H9 (cell line): ENCODE data around the gene ALG14. TPM values are rescaled to one million over a fixed set of nuclear protein-coding genes. Genes with fewer than 3 reads are reported as not detected.

Experiments
- DNase-seq: peaks from one replicate; pipeline ENCODE4 v3.0.0-alpha.2; 2017
- H2AFZ ChIP-seq: one replicate; pipeline ENCODE4 v1.6.1; 2013; ENCODE audit warnings: mild to moderate bottlenecking, low read length, control low read depth, moderate library complexity
- H2AK5ac ChIP-seq: 2 replicates; pipeline ENCODE4 v1.6.1; 2013; ENCODE audit warnings: low read length, control low read depth, mixed read lengths; ENCODE audit not compliant: insufficient read length
- H2BK120ac ChIP-seq: one replicate; pipeline ENCODE4 v1.6.1; 2013; ENCODE audit warnings: low read depth, mild to moderate bottlenecking, low read length, control low read depth, inconsistent platforms; ENCODE audit not compliant: poor library complexity, severe bottlenecking
- H2BK12ac ChIP-seq: 2 replicates; pipeline ENCODE4 v1.6.1; 2013; ENCODE audit warnings: low read length, control low read depth, mixed read lengths, low read depth; ENCODE audit not compliant: insufficient read length
- H2BK15ac ChIP-seq: 2 replicates; pipeline ENCODE4 v1.6.1; 2013; ENCODE audit warnings: low read depth, low read length, control low read depth
- H2BK20ac ChIP-seq: one replicate; pipeline ENCODE4 v1.6.1; 2013; ENCODE audit warnings: low read depth, mild to moderate bottlenecking, low read length, control low read depth, inconsistent platforms; ENCODE audit not compliant: poor library complexity, severe bottlenecking
- H2BK5ac ChIP-seq: 2 replicates; pipeline ENCODE4 v1.6.1; 2013; ENCODE audit warnings: low read length, control low read depth, mixed read lengths; ENCODE audit not compliant: insufficient read length
- H3K14ac ChIP-seq: 2 replicates; pipeline ENCODE4 v1.6.1; 2013; ENCODE audit warnings: low read length, control low read depth; ENCODE audit not compliant: insufficient read depth
- H3K18ac ChIP-seq: 2 replicates; pipeline ENCODE4 v1.6.1; 2013; ENCODE audit warnings: low read depth, mild to moderate bottlenecking, mixed read lengths, low read length, control low read depth; ENCODE audit not compliant: insufficient read length
- H3K23ac ChIP-seq: 2 replicates; pipeline ENCODE4 v1.6.1; 2013; ENCODE audit warnings: low read length, control low read depth, mixed read lengths, low read depth; ENCODE audit not compliant: insufficient read length
- H3K23me2 ChIP-seq: 2 replicates; pipeline ENCODE4 v1.6.1; 2013; ENCODE audit warnings: low read depth, mild to moderate bottlenecking, mixed read lengths, low read length, control low read depth; ENCODE audit not compliant: insufficient read length, poor library complexity, severe bottlenecking
- H3K27ac ChIP-seq: 2 replicates; pipeline ENCODE4 v1.5.1; 2013; ENCODE audit warnings: low read length, control low read depth, mixed read lengths, low read depth; ENCODE audit not compliant: insufficient read length
- H3K27me3 ChIP-seq: 2 replicates; pipeline ENCODE4 v1.6.1; 2013; ENCODE audit warnings: low read length, control low read depth, inconsistent platforms; ENCODE audit not compliant: insufficient read depth
- H3K4ac ChIP-seq: 2 replicates; pipeline ENCODE4 v1.6.1; 2013; ENCODE audit warnings: low read depth, mild to moderate bottlenecking, control low read depth, inconsistent platforms, low read length, moderate library complexity
- H3K4me1 ChIP-seq: 2 replicates; pipeline ENCODE4 v1.6.1; 2013; ENCODE audit warnings: low read length, control low read depth, inconsistent platforms; ENCODE audit not compliant: insufficient read depth
- H3K4me2 ChIP-seq: 2 replicates; pipeline ENCODE4 v1.6.1; 2013; ENCODE audit warnings: low read length, control low read depth, mixed read lengths; ENCODE audit not compliant: insufficient read length, insufficient read depth
- H3K56ac ChIP-seq: 2 replicates; pipeline ENCODE4 v1.6.1; 2013; ENCODE audit warnings: low read depth, mild to moderate bottlenecking, mixed read lengths, low read length, control low read depth; ENCODE audit not compliant: insufficient read length
- H3K79me1 ChIP-seq: 2 replicates; pipeline ENCODE4 v1.6.1; 2013; ENCODE audit warnings: low read depth, mild to moderate bottlenecking, moderate library complexity, low read length, control low read depth, inconsistent platforms; ENCODE audit not compliant: insufficient read depth, poor library complexity, severe bottlenecking
- H3K79me2 ChIP-seq: 2 replicates; pipeline ENCODE4 v1.6.1; 2013; ENCODE audit warnings: low read length, control low read depth, inconsistent platforms; ENCODE audit not compliant: insufficient read depth
- H3K9ac ChIP-seq: 2 replicates; pipeline ENCODE4 v1.6.1; 2013; ENCODE audit warnings: low read length, control low read depth, mixed read lengths; ENCODE audit not compliant: insufficient read length; ENCODE audit errors: extremely low read depth
- H3K9me3 ChIP-seq: one replicate; pipeline ENCODE4 v1.6.1; 2013; ENCODE audit warnings: low read depth, low read length, inconsistent platforms; ENCODE audit not compliant: control insufficient read depth
- H3T11ph ChIP-seq: one replicate; pipeline ENCODE4 v1.6.1; 2013; ENCODE audit warnings: mild to moderate bottlenecking, low read length, control low read depth, inconsistent platforms
- H4K20me1 ChIP-seq: one replicate; pipeline ENCODE4 v1.6.1; 2013; ENCODE audit not compliant: control insufficient read depth, insufficient read length, insufficient read depth
- H4K5ac ChIP-seq: 2 replicates; pipeline ENCODE4 v1.6.1; 2013; ENCODE audit warnings: low read depth, mild to moderate bottlenecking, mixed read lengths, low read length, control low read depth; ENCODE audit not compliant: insufficient read length
- H4K8ac ChIP-seq: replicated peaks from 2 replicates; pipeline ENCODE4 v1.6.1; 2013; ENCODE audit warnings: low read length, control low read depth, mixed read lengths, low read depth; ENCODE audit not compliant: insufficient read length
- H4K91ac ChIP-seq: 2 replicates; pipeline ENCODE4 v1.6.1; 2013; ENCODE audit warnings: low read depth, mild to moderate bottlenecking, moderate library complexity, mixed read lengths, low read length, control low read depth; ENCODE audit not compliant: insufficient read length
- H3K27ac Mint-ChIP-seq, 3 experiments: 2 replicates in 2 of 3; 3 replicates in 1 of 3; pipeline ENCODE4 v1.8.0; 2020 to 2021; ENCODE audit warnings: mixed read lengths in 3 of 3, mild to moderate bottlenecking in 1 of 3, moderate library complexity in 1 of 3
- H3K27me3 Mint-ChIP-seq: 2 replicates; pipeline ENCODE4 v1.8.0; 2021; ENCODE audit warnings: low read depth, mild to moderate bottlenecking, moderate library complexity, mixed read lengths
- H3K36me3 Mint-ChIP-seq, 3 experiments: 2 replicates in 2 of 3; 3 replicates in 1 of 3; pipeline ENCODE4 v1.8.0; 2020 to 2021; ENCODE audit warnings: low read depth in 3 of 3, mixed read lengths in 3 of 3; ENCODE audit not compliant: insufficient read depth in 1 of 3
- H3K4me1 Mint-ChIP-seq, 2 experiments: 2 replicates each; pipeline ENCODE4 v1.8.0; 2020; ENCODE audit warnings: mixed read lengths in 2 of 2
- H3K4me3 Mint-ChIP-seq, 2 experiments: 2 replicates in 1 of 2; 3 replicates in 1 of 2; pipeline ENCODE4 v1.8.0; 2020 to 2021; ENCODE audit warnings: mild to moderate bottlenecking in 2 of 2, mixed read lengths in 2 of 2, moderate library complexity in 1 of 2
- H3K9me3 Mint-ChIP-seq, 2 experiments: 2 replicates in 1 of 2; 3 replicates in 1 of 2; pipeline ENCODE4 v1.8.0; 2020; ENCODE audit warnings: mild to moderate bottlenecking in 2 of 2, mixed read lengths in 2 of 2, moderate library complexity in 1 of 2
- WGBS: extraction: QIAGEN DNeasy Blood & Tissue Kit; methylation state at CpG from one replicate; pipeline ENCODE4 v1.1.7; 2013; ENCODE audit warnings: missing lambda C conversion rate, low lambda C conversion rate, mixed read lengths; ENCODE audit not compliant: insufficient read length; ENCODE audit errors: extremely low coverage; 5-methylcytosine and 5-hydroxymethylcytosine counted together
- total RNA-seq: library from RNA; stranded (reverse); gene quantifications from 2 replicates; pipeline ENCODE4 v1.2.1, GENCODE V29; 2021
- TF ChIP-seq, protein P1 (sequence below): fragments of 200-600 bp; sonication (generic); conservative IDR thresholded peaks from 3 replicates; pipeline ENCODE4 v1.8.0; 2021; ENCODE audit warnings: antibody characterized with exemption, mild to moderate bottlenecking

The ALG14 gene
- total RNA-seq, 1 experiment from 2014 or later, result 2.5 TPM

GRCh38 chr1:94998748-94999147 is 74.0 kb downstream of the ALG14 start:
- Histone ChIP-seq H3K23ac (no peak overlapping the region), H3K27me3 (no peaks in the 10 kb centered on the region), H3K9ac (no peak overlapping the region), H3T11ph (no peak overlapping the region), H2BK120ac (no peak overlapping the region), H2BK20ac (no peak overlapping the region), H4K20me1 (no peaks in the 10 kb centered on the region), H4K91ac (no peak overlapping the region), H3K4me1 (no peaks in the 10 kb centered on the region), H3K79me2 (no peaks in the 10 kb centered on the region; the same call in 1 of the 2 replicates), H2BK5ac (no peak overlapping the region), H2BK12ac (no peak overlapping the region), H3K4me2 (no peak overlapping the region), H3K56ac (no peak overlapping the region), H3K23me2 (no peaks in the 10 kb centered on the region), H3K18ac (no peak overlapping the region), H3K9me3 (no peaks in the 10 kb centered on the region), H3K27ac (no peak overlapping the region), H3K4ac (no peak overlapping the region), H4K5ac (no peak overlapping the region), H4K8ac (no peak overlapping the region), H2BK15ac (no peak overlapping the region), H3K14ac (no peak overlapping the region), H2AK5ac (no peak overlapping the region), H3K79me1 (no peaks in the 10 kb centered on the region), H2AFZ (no peak overlapping the region)
- Mint-ChIP-seq H3K4me1 (peaks cover 15 to 29% of the 10 kb centered on the region in 2 experiments), H3K36me3 (no peaks in the 10 kb centered on the region), H3K27ac (no peak overlapping the region), H3K9me3 (no peaks in the 10 kb centered on the region; a peak in 1 of 5 replicates), H3K27me3 (no peaks in the 10 kb centered on the region), H3K4me3 (no peak overlapping the region)
- no CpG with 5 or more reads among the region's 2 CpGs for WGBS
- DNase-seq, result no peak
- TF ChIP-seq, protein P1, sequence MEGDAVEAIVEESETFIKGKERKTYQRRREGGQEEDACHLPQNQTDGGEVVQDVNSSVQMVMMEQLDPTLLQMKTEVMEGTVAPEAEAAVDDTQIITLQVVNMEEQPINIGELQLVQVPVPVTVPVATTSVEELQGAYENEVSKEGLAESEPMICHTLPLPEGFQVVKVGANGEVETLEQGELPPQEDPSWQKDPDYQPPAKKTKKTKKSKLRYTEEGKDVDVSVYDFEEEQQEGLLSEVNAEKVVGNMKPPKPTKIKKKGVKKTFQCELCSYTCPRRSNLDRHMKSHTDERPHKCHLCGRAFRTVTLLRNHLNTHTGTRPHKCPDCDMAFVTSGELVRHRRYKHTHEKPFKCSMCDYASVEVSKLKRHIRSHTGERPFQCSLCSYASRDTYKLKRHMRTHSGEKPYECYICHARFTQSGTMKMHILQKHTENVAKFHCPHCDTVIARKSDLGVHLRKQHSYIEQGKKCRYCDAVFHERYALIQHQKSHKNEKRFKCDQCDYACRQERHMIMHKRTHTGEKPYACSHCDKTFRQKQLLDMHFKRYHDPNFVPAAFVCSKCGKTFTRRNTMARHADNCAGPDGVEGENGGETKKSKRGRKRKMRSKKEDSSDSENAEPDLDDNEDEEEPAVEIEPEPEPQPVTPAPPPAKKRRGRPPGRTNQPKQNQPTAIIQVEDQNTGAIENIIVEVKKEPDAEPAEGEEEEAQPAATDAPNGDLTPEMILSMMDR, result no peak
